NCI-H2171 (cell line): ENCODE data around the gene GAB3.
A peak's percentile ranks its signal among the peaks of the same experiment; 100 is the strongest.
"Not testable (repeated sequence)": the region's sequence is repeated elsewhere in the genome, so short reads cannot be mapped to it uniquely, and the experiment has no call there.

Source experiments
- DNase-seq: peaks from one replicate; lab custom pipeline; 2025; lab: John Stamatoyannopoulos, UW

GAB3 gene

GRCh38 chrX:154655786-154656185 is 95.1 kb downstream of the GAB3 start:
- no peak for DNase-seq

DNA sequence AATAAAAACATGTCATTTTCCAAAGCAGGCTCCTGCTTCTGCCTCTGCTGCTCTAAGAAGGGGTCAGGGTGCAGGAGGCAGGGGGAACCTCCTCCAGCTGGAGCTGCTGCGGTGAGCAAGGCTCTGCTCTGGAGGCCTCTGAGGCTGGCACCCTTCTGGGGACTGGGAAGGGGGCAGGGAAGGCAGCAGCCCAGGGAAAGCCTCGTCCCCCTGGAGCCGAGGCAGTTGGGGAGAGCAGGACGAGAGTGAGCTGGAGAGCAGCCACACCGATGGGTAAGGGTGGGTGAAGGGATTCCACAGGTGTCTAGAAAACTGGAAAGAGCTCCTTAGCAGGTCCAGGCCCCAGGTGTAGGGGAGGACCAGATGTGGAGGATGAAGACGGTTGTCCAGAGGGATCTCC is 95.5 kb downstream of the GAB3 start:
- DNase-seq, result no peak

- no peak for DNase-seq
Measured at GRCh38 chrX:154654925-154655324, 96.0 kb downstream of the GAB3 start.

- no peak for DNase-seq
Measured at GRCh38 chrX:154654372-154654771, 96.5 kb downstream of the GAB3 start.

DNA sequence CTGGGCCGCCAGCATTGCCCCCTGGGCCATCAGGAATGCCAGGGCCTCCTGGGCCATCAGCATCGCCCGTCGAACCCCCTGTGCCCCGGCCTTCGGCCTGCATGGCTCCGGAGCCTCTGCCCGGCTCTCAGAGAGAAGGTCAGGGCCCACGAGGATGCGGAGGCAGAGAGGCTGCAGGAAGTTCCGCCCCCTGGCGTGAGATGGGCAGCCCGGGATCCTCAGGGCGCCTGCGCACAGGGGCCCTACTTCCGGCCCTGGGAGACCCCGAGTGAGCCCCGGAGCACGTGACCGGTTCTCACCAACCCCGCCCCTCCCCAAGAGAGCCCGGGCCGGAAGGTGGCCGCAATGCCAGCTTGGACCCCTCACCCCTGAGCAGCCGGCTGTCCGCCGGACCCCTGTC is 97.5 kb downstream of the GAB3 start, which contains the start of gene CTAG2:
CTAG2 (minus strand) TSS at position 167 of the 400 bp plus-strand sequence; CDS start at position 103, 64 bp downstream.
- not testable (repeated sequence) for DNase-seq

DNA sequence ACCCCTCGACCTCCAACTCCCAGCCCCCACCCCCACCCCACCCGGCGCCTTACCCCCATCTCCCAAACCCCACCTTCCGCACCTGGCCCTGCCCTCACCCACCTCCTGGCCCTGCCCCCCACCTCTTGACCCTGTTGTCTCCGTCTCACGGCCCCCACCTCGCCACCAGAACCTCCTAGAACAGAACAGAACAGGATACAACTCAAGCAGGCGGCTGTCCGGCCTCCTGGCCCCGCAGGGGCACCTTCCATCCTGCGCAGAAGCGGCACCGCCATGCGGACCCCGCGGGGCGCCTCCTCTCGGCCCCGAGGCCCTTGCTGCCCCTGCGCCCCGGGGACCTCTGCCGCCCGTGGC is 97.9 kb downstream of the GAB3 start:
- no peak for DNase-seq

GRCh38 chrX:154652311-154653047 is 98.4 kb downstream of the GAB3 start:
- DNase-seq, result no peak

DNA sequence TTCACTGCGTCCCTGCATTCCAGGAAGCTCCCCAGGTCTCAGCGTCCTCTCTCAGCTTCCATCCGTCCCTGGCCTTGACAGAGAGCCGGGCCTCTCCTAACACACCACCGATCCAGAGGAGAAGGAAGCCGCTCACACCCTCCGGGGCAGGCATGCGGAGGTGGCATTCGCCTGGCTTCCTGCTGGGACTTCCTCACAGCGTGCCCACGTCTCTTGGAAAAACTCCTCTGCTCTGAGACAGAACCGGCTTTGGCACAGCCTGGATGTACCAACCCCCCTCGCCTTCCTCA is 100.7 kb downstream of the GAB3 start:
- no peak for DNase-seq

GRCh38 chrX:154649503-154650220 is 101.2 kb downstream of the GAB3 start:
- no peak for DNase-seq

- DNase-seq, result peak; percentile 7
Measured at GRCh38 chrX:154648931-154649330, 101.9 kb downstream of the GAB3 start.

DNA sequence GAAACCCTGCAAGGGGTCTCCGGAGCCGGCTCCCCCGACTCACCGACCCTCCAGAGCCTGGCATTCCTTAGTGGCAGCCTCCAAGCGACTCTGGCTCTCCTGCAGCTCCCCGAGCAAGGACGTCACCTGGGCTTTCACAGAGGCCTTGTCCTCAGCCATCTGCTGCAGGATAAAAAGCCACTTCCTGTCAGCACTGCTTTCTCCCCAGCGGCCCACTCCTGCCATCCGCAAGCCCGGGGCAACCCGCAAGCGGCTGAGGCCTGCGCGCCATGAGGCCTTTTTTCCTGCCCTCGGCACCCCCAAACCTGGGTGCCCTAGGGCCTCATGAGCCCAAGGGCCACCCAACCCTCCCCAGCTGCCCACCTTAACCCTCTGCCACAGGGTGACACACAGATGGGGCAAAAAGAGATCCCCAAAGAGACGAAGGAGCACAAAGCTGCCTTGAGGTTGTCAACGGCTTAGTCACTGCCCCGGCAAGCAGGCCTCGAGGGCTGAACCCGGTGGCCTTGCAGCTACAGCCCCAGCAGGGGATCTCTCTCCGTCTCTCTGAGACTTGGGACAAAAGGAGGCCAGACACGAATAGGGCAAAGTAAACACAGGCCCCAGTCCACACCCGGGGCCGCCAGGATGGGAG is 105.0 kb downstream of the GAB3 start:
- DNase-seq, result not testable (repeated sequence)

GRCh38 chrX:154643708-154644107 is 107.2 kb downstream of the GAB3 start:
- not testable (repeated sequence) for DNase-seq

DNA sequence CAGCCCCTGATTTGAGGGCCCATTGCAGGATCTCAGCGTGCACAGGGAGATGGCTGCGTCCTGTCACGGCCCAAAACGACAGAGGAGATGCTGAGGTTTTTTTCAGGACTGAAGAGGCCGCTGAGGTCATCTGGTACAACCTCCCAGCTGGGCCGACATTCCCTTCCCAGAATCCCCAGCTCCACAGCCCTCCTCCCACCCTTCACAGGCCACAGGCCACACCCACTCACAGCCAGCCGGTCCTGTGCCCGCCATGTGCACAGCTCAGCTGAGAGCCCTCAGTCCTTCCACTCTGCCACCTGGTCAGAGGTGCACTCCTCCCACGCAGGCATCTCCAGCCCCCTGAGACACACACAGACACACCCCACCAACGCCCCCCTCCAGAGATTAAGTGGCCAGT is 109.1 kb downstream of the GAB3 start:
- DNase-seq, result not testable (repeated sequence)

- not testable (repeated sequence) for DNase-seq
Measured at GRCh38 chrX:154633661-154634060, 117.2 kb downstream of the GAB3 start.

- DNase-seq, result not testable (repeated sequence)
Measured at GRCh38 chrX:154630949-154631348, 119.9 kb downstream of the GAB3 start.

DNA sequence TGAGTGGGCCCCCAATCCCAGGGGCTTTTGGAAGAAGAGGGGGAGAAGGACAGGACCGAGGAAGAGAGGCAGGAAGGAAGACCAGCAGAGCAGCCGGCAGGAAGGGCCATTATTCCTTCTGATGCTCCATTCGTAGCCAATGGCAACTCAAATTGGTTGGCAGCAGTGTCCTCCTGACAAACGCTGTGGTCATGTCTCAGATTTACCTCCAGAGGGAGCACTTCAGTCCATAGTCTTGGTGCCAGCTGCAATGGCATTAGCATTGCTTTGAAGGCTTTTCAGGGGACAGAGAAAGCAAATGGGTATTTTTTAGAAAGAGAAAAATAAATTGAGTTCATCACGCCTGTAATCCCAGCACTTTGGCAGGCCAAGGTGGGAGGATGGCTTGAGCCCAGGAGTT is 121.9 kb downstream of the GAB3 start:
- DNase-seq, result not testable (repeated sequence)
